ENCODE results near the gene C1QTNF7. TPM values are rescaled to one million over a fixed set of nuclear protein-coding genes. Genes with fewer than 3 reads are reported as not detected.

Gene C1QTNF7
- total RNA-seq, 1 donor from 2014 or later: 12.0 TPM

DNA sequence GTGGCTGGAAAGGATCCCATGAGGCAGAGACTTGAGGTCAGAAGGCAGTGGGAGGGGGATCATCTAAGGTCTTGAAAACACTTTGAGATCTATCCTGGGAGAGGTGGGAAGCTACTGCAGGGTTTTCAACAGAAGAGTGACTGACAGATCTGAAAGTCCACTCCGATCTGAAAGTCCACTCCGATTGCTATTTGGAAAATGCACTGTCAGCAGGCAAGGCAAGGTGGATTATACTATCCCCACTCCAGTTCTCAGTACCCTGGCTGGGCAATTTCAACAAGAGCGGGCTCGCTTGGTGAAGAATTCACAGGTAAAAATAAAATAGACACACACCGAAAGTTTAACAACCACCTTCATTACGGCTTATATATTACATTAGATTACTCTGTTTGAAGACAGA, 42.3 kb upstream of the C1QTNF7 start:
- no peak overlapping the region for H3K27ac ChIP-seq
- peaks cover 27% of the 10 kb centered on the region for H3K4me1 ChIP-seq
- TF ChIP-seq, protein P1, sequence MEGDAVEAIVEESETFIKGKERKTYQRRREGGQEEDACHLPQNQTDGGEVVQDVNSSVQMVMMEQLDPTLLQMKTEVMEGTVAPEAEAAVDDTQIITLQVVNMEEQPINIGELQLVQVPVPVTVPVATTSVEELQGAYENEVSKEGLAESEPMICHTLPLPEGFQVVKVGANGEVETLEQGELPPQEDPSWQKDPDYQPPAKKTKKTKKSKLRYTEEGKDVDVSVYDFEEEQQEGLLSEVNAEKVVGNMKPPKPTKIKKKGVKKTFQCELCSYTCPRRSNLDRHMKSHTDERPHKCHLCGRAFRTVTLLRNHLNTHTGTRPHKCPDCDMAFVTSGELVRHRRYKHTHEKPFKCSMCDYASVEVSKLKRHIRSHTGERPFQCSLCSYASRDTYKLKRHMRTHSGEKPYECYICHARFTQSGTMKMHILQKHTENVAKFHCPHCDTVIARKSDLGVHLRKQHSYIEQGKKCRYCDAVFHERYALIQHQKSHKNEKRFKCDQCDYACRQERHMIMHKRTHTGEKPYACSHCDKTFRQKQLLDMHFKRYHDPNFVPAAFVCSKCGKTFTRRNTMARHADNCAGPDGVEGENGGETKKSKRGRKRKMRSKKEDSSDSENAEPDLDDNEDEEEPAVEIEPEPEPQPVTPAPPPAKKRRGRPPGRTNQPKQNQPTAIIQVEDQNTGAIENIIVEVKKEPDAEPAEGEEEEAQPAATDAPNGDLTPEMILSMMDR (IDR thresholded peaks at IDR 0.05): no peak
- no peak for TF ChIP-seq POLR2AphosphoS5 (IDR thresholded peaks at IDR 0.05; ENCODE audit: insufficient read depth in 1 of 2, low read depth in 1 of 2)
- TF ChIP-seq POLR2A (IDR thresholded peaks at IDR 0.05): no peak
- no peaks in the 10 kb centered on the region for H3K9me3 ChIP-seq
- H3K27me3 ChIP-seq: no peaks in the 10 kb centered on the region
- no peak overlapping the region for H3K4me3 ChIP-seq
- intact Hi-C loops (cut with DNase I): no loop called here
- DNase-seq (ENCODE audit: extremely low spot score in 2 of 2): no peak
- no peaks in the 10 kb centered on the region for H3K36me3 ChIP-seq

DNA sequence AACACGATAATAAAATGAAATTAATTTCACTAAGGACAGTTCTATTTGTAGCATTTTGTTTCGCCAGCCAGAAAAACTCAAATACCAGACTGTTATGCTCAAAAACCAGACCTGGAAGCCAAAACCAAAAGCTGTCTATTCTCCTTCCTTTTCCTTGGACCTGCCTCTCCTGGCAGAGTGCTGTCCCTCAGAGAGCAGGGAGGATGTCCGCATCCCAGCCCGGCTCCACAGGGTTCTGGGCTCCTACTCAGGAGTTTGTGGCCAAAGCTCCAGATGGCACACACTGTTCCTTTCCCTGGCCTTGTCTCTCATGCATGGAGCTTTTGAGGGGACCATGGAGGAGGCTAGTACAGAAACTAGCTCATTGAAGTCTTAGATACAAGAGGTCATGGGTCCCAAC, 41.9 kb upstream of the C1QTNF7 start:
- H3K27me3 ChIP-seq: no peaks in the 10 kb centered on the region
- no peaks in the 10 kb centered on the region for H3K36me3 ChIP-seq
- intact Hi-C loops (cut with DNase I): no loop called here
- H3K27ac ChIP-seq: no peak overlapping the region
- peaks cover 30% of the 10 kb centered on the region for H3K4me1 ChIP-seq
- no peaks in the 10 kb centered on the region for H3K9me3 ChIP-seq
- TF ChIP-seq POLR2AphosphoS5 (IDR thresholded peaks at IDR 0.05; ENCODE audit: insufficient read depth in 1 of 2, low read depth in 1 of 2): no peak
- TF ChIP-seq, protein P1 (IDR thresholded peaks at IDR 0.05): no peak
- TF ChIP-seq POLR2A (IDR thresholded peaks at IDR 0.05): no peak
- DNase-seq (ENCODE audit: extremely low spot score in 2 of 2): no peak
- H3K4me3 ChIP-seq: no peak overlapping the region

DNA sequence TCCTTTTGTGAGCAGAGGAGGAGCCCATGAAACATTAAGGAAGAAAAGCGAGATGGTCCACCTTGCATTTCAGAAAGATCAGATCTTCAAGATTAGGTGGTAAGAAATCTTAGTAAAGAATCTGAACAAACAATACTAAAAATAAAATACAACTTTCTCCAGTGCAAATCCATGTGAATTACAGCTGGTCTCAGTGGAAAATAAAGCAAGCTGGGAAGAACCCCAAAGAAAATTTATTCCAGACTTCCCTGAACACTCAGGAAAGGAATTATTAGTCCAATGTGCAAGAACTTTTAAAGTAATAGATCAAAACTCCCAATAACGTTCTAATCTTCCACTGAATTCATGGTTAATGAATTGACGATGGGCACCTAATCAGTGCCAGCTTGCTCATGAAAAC, 37.3 kb upstream of the C1QTNF7 start:
- intact Hi-C loops (cut with DNase I): no loop called here
- H3K9me3 ChIP-seq: no peaks in the 10 kb centered on the region
- no peak overlapping the region for H3K4me3 ChIP-seq
- no peaks in the 10 kb centered on the region for H3K27me3 ChIP-seq
- TF ChIP-seq, protein P1 (IDR thresholded peaks at IDR 0.05): no peak
- no peak for TF ChIP-seq POLR2A (IDR thresholded peaks at IDR 0.05)
- TF ChIP-seq POLR2AphosphoS5 (IDR thresholded peaks at IDR 0.05; ENCODE audit: insufficient read depth in 1 of 2, low read depth in 1 of 2): no peak
- no peaks in the 10 kb centered on the region for H3K36me3 ChIP-seq
- H3K27ac ChIP-seq: peak overlapping the region; percentile 29
- H3K4me1 ChIP-seq: peaks cover 12% of the 10 kb centered on the region
- no peak for DNase-seq (ENCODE audit: extremely low spot score in 2 of 2)

DNA sequence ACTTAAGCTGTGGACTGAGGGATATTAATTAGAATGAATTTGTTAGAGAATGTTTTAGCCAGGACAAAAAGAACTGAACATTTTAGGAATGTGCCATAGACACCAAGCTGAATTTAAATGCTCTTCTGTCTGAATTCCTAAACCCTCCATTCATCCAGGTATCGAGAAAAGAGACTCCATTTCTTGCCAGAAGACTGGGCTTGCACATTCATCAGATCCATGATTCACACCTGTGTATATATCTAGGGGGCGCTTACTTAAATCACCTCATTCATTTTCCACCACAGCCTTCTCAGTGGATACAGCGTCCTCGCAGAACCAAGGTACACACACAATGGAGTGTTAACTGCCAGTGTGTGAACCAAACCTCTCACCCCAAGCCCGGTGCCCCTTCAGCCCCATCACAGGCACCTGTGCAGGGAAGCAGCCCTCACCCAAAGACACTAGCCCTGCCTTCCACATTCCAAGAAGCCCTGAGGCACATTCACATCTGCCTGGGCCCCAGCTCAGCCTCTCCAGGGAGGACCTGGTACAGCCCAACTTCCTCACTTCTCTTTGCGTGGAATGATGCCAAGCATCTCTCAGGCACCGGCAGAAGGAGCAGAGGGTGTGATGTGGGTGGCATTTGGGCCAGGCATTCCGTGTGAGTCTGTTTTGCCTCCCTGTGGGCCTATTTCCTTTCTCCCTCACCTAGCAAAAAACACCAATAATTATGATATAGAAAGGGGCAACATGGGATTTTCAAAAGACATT, 35.6 kb upstream of the C1QTNF7 start:
- H3K4me1 ChIP-seq: peaks cover 16% of the 10 kb centered on the region
- H3K4me3 ChIP-seq: no peak overlapping the region
- H3K36me3 ChIP-seq: no peaks in the 10 kb centered on the region
- TF ChIP-seq, protein P1 (IDR thresholded peaks at IDR 0.05): no peak
- TF ChIP-seq POLR2A (IDR thresholded peaks at IDR 0.05) (no peak), POLR2AphosphoS5 (IDR thresholded peaks at IDR 0.05; ENCODE audit: insufficient read depth in 1 of 2, low read depth in 1 of 2) (no peak)
- H3K27me3 ChIP-seq: no peaks in the 10 kb centered on the region
- no peak for DNase-seq (ENCODE audit: extremely low spot score in 2 of 2)
- H3K9me3 ChIP-seq: no peaks in the 10 kb centered on the region
- intact Hi-C loops (cut with DNase I): no loop called here
- H3K27ac ChIP-seq: no peak overlapping the region

DNA sequence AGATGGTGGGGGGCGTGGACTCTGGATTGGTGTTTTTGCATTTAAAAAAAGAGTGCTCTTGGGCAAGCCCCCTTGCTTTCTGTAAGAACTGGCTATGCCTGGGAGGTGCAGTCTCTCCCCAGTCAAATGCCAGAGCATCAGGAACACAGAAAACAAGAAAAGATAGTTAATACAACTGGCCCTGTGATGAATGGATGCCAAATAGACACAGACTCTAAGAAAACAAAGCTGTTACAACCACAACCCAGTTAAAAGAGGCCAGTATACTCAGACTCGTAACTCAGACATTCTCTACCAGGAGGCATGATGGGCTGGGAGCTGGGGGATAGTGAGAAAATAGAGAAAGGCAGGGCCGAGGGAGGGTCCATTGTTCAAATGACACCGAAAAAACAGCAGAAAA, 32.5 kb upstream of the C1QTNF7 start:
- H3K27ac ChIP-seq: peak overlapping the region; percentile 40
- intact Hi-C loops (cut with DNase I): no loop called here

More for the DNA sequence above, 32.5 kb upstream of the C1QTNF7 start:
- no peaks in the 10 kb centered on the region for H3K27me3 ChIP-seq
- no peak overlapping the region for H3K4me3 ChIP-seq
- no peaks in the 10 kb centered on the region for H3K9me3 ChIP-seq
- DNase-seq (ENCODE audit: extremely low spot score in 2 of 2): no peak
- no peak for TF ChIP-seq POLR2A (IDR thresholded peaks at IDR 0.05)
- no peak for TF ChIP-seq POLR2AphosphoS5 (IDR thresholded peaks at IDR 0.05; ENCODE audit: insufficient read depth in 1 of 2, low read depth in 1 of 2)
- TF ChIP-seq, protein P1 (IDR thresholded peaks at IDR 0.05): no peak
- H3K36me3 ChIP-seq: no peaks in the 10 kb centered on the region
- peaks cover 38% of the 10 kb centered on the region for H3K4me1 ChIP-seq

Data from vagina (tissue), 2 donors.